NCI-H524 treated with DMSO at 0.1 percent for 48 hours (cell line): ENCODE data around the gene RFTN1.

Experiments used
- DNase-seq: peaks from one replicate; lab custom pipeline; 2025; lab: John Stamatoyannopoulos, UW

Gene RFTN1

GRCh38 chr3:16406579-16406978 lies 106.9 kb downstream of the RFTN1 start:
- DNase-seq, result no peak

- no peak for DNase-seq
Measured at GRCh38 chr3:16406166-16406565, 107.3 kb downstream of the RFTN1 start.

GRCh38 chr3:16404349-16404895 lies 109.1 kb downstream of the RFTN1 start:
- DNase-seq, result no peak

DNA sequence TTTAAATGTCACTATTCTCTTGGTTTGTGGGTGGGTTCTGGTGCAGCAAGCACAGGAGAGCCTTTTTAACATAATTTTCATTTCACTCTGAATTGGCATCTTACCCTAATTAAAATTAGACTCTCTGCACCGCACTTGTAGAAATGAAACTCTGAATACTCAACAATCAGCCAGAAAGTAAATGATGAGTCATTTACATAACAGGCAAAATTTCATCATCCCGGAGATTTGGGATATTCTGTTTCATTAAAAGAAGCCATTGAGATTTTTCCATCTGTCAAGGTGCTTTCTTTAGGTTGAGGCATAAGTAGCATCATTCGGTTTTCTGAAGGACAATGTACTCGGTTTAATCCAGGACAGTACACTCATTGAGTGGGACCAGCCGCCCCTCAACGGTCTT lies 111.0 kb downstream of the RFTN1 start:
- DNase-seq, result peak; percentile 9

GRCh38 chr3:16401273-16401672 lies 112.2 kb downstream of the RFTN1 start:
- DNase-seq, result no peak

- DNase-seq, result peak; percentile 55
Measured at GRCh38 chr3:16400106-16400931, 113.2 kb downstream of the RFTN1 start.

- peak; percentile 85 for DNase-seq
Measured at GRCh38 chr3:16399473-16399872, 114.0 kb downstream of the RFTN1 start.

GRCh38 chr3:16398648-16399047 lies 114.9 kb downstream of the RFTN1 start:
- no peak for DNase-seq

GRCh38 chr3:16396202-16396601 lies 117.3 kb downstream of the RFTN1 start:
- peak; percentile 7 for DNase-seq

GRCh38 chr3:16395212-16395611 lies 118.3 kb downstream of the RFTN1 start:
- DNase-seq, result no peak

- DNase-seq, result no peak
Measured at GRCh38 chr3:16394639-16395038, 118.9 kb downstream of the RFTN1 start.

DNA sequence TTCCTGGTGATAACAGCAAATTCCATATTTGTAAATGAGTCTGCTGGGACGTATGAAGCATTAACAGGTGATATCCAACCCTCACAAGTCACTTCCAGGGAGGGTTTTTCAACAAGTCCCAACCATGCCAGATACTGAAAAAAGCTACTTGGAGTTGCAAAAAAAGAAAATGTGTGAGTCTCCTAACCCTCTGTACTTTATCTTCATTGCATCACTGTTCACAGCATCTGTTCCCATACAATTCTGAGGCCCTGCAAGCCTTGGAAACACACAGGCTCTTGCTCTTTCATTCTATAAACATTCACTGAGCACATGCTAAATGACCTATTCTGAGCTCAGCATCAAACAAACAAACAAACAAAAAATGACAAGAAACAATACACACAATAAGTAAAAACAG lies 120.8 kb downstream of the RFTN1 start:
- no peak for DNase-seq

DNA sequence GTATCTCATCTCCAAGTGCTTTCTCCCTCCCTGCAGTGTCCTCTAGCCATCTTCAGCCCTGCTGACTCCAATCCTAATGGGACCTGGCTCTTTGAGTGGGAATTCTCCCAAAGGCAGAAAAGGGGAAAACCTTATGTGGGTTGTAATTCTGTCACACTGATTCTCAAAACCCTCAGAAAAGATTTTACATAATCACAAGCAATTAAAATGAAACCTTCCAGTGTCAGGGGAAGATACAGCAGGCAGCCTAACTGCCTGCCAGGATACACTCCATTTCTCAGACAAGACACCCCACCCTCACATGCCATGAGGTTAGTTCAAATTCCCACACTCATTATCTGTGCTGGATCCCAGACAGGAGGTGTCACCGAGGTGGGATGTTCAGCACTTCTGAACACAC lies 121.4 kb downstream of the RFTN1 start:
- no peak for DNase-seq

DNA sequence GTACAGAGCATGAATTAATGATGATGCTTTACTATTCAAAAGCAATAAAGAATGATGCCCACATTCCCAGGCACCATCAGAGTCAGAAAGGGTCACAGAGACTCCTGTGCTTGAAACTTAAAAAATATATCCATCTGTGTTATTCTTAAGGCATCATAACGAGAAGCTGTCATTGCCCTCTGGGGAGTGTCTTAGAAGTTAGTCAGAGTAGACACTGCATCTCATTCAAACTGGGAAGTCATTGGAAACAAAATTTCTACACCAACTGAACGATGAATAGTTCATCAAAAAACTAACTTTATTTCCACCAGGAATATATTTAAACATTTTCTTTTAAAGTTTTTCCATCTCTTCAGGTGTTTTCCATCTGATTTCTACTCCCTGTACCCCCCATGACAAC lies 122.9 kb downstream of the RFTN1 start:
- no peak for DNase-seq

GRCh38 chr3:16388850-16389441 lies 124.6 kb downstream of the RFTN1 start:
- DNase-seq, result no peak

- DNase-seq, result no peak
Measured at GRCh38 chr3:16386561-16386960, 126.9 kb downstream of the RFTN1 start.

- DNase-seq, result no peak
Measured at GRCh38 chr3:16385151-16385550, 128.3 kb downstream of the RFTN1 start.

DNA sequence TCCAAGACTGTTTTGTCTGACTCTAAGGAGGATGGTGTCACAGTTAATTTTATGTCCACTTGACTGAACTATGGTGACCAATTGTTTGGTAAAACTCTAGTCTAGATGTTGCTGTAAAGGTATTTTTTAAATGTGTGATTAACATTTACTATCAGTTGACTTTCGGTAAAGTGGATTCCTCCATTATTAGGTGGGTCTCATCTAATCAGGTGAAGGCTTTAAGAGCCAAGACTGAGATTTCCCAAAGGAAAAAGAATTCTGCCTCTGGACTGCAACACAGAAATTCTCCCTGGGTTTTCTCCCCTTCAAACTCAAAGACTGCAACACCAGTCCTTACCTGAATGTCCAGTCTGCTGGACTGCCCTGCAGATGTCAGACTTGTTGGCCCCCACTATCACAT lies 129.6 kb downstream of the RFTN1 start:
- no peak for DNase-seq

- no peak for DNase-seq
Measured at GRCh38 chr3:16382845-16383244, 130.7 kb downstream of the RFTN1 start.

DNA sequence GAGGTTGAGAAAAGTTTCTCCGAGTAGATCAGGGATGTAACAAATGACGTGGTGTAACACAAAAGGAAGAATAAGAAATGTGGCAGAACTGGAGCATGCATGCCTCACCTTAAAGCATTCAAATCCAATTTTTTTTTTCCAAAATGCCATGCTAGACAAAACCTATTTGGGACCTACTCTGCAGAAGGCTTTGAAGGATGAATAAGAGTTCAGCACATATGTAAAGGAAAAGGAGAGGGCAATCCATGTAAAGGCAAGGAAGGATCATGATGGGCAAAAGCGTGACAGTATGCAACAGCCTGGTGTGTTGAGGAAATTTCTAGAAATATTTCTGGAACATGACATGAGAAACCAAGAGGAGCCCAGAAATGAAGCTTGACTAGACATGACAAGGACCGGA lies 132.1 kb downstream of the RFTN1 start:
- no peak for DNase-seq

- DNase-seq, result no peak
Measured at GRCh38 chr3:16380421-16380820, 133.1 kb downstream of the RFTN1 start.

DNA sequence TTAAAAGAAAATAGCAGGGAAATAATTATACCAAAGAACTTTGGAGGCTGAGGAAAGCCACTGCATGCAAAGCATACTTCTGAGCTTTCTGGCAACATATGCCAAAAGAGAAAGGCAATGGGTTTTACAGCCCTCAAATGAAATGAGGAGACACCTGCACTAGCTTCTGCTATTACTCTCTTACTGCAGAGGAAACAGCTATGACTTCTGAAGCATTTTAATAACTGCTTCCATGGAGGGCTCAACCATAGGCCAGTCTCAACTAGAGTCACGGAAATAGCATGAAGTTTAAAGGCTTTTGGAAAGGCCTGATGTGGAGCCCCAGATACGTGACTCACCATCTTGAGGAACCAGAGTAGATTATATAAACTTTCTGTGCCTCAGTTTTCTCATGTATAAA lies 133.7 kb downstream of the RFTN1 start:
- no peak for DNase-seq

DNA sequence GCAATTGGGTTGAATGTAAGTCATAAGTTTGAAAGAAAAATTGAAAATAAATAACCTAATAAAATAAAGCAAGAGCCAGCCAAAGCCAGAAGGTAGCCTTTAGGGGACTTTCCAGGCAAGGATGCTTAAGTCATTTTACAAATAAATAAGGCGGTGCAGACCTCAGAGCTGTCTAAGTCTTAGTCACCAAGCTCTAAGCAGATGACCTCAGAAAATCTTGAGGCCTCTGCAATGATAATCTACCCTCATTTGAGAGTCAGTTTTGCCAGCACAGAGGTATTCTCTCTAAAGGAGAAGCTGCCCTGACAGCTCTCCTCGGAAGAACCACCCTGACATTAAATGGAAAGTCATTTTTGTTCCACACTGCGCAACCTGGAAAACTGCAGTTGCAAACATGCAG lies 134.6 kb downstream of the RFTN1 start:
- no peak for DNase-seq

GRCh38 chr3:16378415-16378814 lies 135.1 kb downstream of the RFTN1 start:
- DNase-seq, result no peak
